Large intestine (tissue), 3 donors: ENCODE results near the gene RIT2. TPM values are rescaled to one million over a fixed set of nuclear protein-coding genes. Genes with fewer than 3 reads are reported as not detected.
A peak's percentile ranks its signal among the peaks of the same experiment; 100 is the strongest.

Source experiments
- DNase-seq, 2 donors: peaks; one replicate each; pipeline versions ENCODE4 v3.0.0 to v3.0.0-alpha.2; 2013
- H3K27ac ChIP-seq: one replicate; pipeline ENCODE4 v1.5.1; 2013; ENCODE audit warnings: low read length
- H3K27me3 ChIP-seq: 2 replicates; pipeline ENCODE4 v1.6.1; 2013; ENCODE audit warnings: low read length; ENCODE audit not compliant: control insufficient read depth, insufficient read depth
- H3K36me3 ChIP-seq: 2 replicates; pipeline ENCODE4 v1.6.1; 2013; ENCODE audit warnings: low read length; ENCODE audit not compliant: control insufficient read depth, insufficient read depth
- H3K4me1 ChIP-seq: one replicate; pipeline ENCODE4 v1.6.1; 2013; ENCODE audit warnings: low read length; ENCODE audit not compliant: control insufficient read depth, insufficient read depth
- H3K4me3 ChIP-seq: one replicate; pipeline ENCODE4 v1.5.1; 2013; ENCODE audit warnings: low read length
- H3K9me3 ChIP-seq: one replicate; pipeline ENCODE4 v1.6.1; 2013; ENCODE audit warnings: mild to moderate bottlenecking, low read depth, low read length, moderate library complexity; ENCODE audit not compliant: control insufficient read depth
- WGBS: methylation state at CpG from one replicate; pipeline ENCODE4 v1.1.5; 2013; ENCODE audit warnings: low lambda C conversion rate; ENCODE audit not compliant: insufficient coverage; 5-methylcytosine and 5-hydroxymethylcytosine counted together
- polyA plus RNA-seq: library from polyadenylated mRNA; unstranded; fragments of 120-200 nt; gene quantifications from one replicate; pipeline ENCODE4 v1.2.1, GENCODE V29; 2013

The RIT2 gene
- polyA plus RNA-seq, 1 donor: 1.9 TPM

DNA sequence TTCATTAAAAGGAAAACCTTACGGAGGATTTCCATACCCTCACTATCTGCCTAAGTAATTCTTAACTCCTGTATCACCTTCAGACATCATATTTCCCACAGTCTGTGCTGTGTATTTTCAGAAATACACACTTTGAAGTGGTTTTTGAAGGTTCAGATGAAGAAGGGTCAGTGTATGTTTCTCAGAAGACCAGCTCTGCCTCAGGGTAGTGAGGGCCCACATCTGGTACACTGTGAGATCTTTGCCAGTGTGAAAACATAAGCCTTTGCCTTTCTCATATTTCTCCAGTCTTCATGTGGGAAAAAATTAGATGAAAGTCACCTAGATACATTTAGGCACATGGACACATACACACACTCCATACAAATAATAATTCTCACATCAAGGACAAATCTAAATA is 408.4 kb downstream of the RIT2 start:
- Histone ChIP-seq H3K27me3 (no peaks in the 10 kb centered on the region), H3K4me3 (no peak overlapping the region), H3K36me3 (no peaks in the 10 kb centered on the region), H3K4me1 (no peaks in the 10 kb centered on the region), H3K27ac (no peak overlapping the region), H3K9me3 (no peaks in the 10 kb centered on the region)
- no CpG with 5 or more reads among the region's 1 CpG for WGBS
- DNase-seq: no peak

DNA sequence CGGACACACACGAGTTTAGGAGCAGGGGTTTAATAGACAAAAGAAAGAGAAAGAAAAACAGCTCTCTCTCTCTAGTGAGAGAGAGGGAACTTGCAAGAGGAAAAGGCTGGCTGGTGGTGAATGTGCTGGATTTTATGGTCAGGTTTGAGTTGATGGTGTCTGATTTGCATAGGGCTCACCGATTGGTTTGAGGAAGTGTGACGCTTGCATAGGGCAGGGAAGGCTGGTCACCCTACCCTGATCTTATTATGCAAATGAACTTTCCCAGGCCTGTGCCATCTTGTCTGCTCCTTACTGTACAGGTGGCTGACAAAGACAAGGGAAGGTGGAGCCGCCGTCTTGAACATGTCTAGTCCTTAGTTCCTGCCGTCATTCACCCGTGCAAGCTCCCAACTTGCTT is 408.9 kb downstream of the RIT2 start:
- H3K36me3 ChIP-seq: no peaks in the 10 kb centered on the region
- peak in 1 of 2 donors; percentile 4 for DNase-seq
- no peaks in the 10 kb centered on the region for H3K4me1 ChIP-seq
- no peak overlapping the region for H3K4me3 ChIP-seq
- WGBS: 71% methylated on average over 2 of the region's 8 CpGs
- no peaks in the 10 kb centered on the region for H3K9me3 ChIP-seq
- H3K27ac ChIP-seq: no peak overlapping the region
- H3K27me3 ChIP-seq: no peaks in the 10 kb centered on the region

DNA sequence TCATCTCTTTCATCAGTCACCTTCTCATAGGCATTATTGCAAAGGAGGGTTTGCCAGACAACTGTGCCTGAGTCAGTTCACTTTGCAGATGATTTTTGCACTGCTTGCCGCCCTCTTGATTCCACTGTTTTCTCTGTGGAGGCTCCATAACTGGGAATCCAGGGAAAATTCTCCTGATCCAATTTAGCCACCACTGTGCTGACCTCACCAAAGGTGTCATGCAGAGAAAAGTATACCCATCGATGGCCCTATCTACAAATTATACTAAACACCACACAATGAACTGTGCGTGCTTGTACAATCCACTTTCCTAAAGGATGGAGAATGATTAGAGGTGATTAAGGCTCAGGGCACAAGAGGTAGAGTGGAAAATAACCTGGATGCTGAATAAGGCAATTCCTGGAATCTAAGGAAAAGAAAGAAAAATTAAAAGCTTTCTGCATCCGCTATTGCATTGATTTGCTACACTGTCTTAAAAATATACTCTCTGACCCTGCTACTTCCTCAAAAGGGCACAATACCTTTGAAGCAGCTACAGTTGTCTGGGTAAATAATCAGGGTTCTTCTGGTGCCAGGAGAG is 409.4 kb downstream of the RIT2 start:
- 100% methylated on average over 1 of the region's 4 CpGs for WGBS
- Histone ChIP-seq H3K27me3 (no peaks in the 10 kb centered on the region), H3K36me3 (no peaks in the 10 kb centered on the region), H3K9me3 (no peaks in the 10 kb centered on the region), H3K4me1 (no peaks in the 10 kb centered on the region), H3K4me3 (no peak overlapping the region), H3K27ac (no peak overlapping the region)
- no peak for DNase-seq

Other genes with a start within 250 kb of the RIT2 start
- gene SYT4, start 161.8 kb upstream of the RIT2 start, polyA plus RNA-seq: 9.7 TPM